ENCODE results near the gene GAL3ST2.

- no peak for TF ChIP-seq SNAI2 (CRISPR knock-in tag; IDR thresholded peaks at IDR 0.05)
- TF ChIP-seq TCF4 (CRISPR knock-in tag; IDR thresholded peaks at IDR 0.05; ENCODE audit: borderline replicate concordance), result no peak
- TF ChIP-seq TOX (CRISPR knock-in tag; IDR thresholded peaks at IDR 0.05; ENCODE audit: borderline replicate concordance), result no peak
- TF ChIP-seq TSHZ2 (CRISPR knock-in tag; IDR thresholded peaks at IDR 0.05), result no peak
- TF ChIP-seq, protein P1, sequence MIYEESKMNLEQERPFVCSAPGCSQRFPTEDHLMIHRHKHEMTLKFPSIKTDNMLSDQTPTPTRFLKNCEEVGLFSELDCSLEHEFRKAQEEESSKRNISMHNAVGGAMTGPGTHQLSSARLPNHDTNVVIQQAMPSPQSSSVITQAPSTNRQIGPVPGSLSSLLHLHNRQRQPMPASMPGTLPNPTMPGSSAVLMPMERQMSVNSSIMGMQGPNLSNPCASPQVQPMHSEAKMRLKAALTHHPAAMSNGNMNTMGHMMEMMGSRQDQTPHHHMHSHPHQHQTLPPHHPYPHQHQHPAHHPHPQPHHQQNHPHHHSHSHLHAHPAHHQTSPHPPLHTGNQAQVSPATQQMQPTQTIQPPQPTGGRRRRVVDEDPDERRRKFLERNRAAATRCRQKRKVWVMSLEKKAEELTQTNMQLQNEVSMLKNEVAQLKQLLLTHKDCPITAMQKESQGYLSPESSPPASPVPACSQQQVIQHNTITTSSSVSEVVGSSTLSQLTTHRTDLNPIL (CRISPR knock-in tag; IDR thresholded peaks at IDR 0.05; ENCODE audit: low read depth), result no peak
- no peak for TF ChIP-seq ZNF565 (CRISPR knock-in tag; conservative IDR thresholded peaks at IDR 0.05; ENCODE audit: low read depth)
- no peak for TF ChIP-seq GLIS3 (CRISPR knock-in tag; IDR thresholded peaks at IDR 0.05)
- no peak for TF ChIP-seq BACH2 (CRISPR knock-in tag; IDR thresholded peaks at IDR 0.05; ENCODE audit: borderline replicate concordance)
Measured at GRCh38 chr2:241741016-241741415, 35.6 kb upstream of the GAL3ST2 start.

Data from SK-N-SH treated with all-trans-retinoic acid at 6 μM for 48 hours (cell line).